Liver (tissue), 10 donors: Measurements from ENCODE around the gene DCAF11. TPM values are rescaled to one million over a fixed set of nuclear protein-coding genes. Genes with fewer than 3 reads are reported as not detected.

Source experiments
- DNase-seq: peaks from one replicate; pipeline ENCODE4 v3.0.0-alpha.2; 2017; ENCODE audit warnings: low spot score
- H3K27ac ChIP-seq, 2 donors: one replicate each; pipeline ENCODE4 v1.7.0; 2013; ENCODE audit warnings: inconsistent platforms in 2 of 2, low read length in 2 of 2, control low read depth in 1 of 2, low read depth in 1 of 2, mild to moderate bottlenecking in 1 of 2
- H3K27me3 ChIP-seq, 4 donors: one replicate each; pipeline versions ENCODE4 v1.6.1 to v1.7.0; 2013; ENCODE audit warnings: low read length in 3 of 4, inconsistent platforms in 1 of 4, mild to moderate bottlenecking in 1 of 4, moderate library complexity in 1 of 4; ENCODE audit not compliant: control insufficient read depth in 4 of 4, insufficient read depth in 4 of 4
- H3K36me3 ChIP-seq, 4 donors: one replicate each; pipeline versions ENCODE4 v1.6.1 to v1.7.0; 2013; ENCODE audit warnings: low read length in 3 of 4, mild to moderate bottlenecking in 3 of 4, low read depth in 1 of 4, moderate library complexity in 1 of 4; ENCODE audit not compliant: control insufficient read depth in 4 of 4, insufficient read depth in 3 of 4
- H3K4me1 ChIP-seq, 4 donors: one replicate each; pipeline versions ENCODE4 v1.6.1 to v1.7.0; 2013; ENCODE audit warnings: low read length in 3 of 4, mild to moderate bottlenecking in 3 of 4, moderate library complexity in 1 of 4; ENCODE audit not compliant: control insufficient read depth in 4 of 4, insufficient read depth in 4 of 4
- H3K4me3 ChIP-seq, 3 donors: one replicate each; pipeline versions ENCODE4 v1.6.1 to v1.7.0; 2013; ENCODE audit warnings: low read length in 3 of 3, control low read depth in 1 of 3, low read depth in 1 of 3, mild to moderate bottlenecking in 1 of 3
- H3K9ac ChIP-seq, 2 donors: one replicate each; pipeline ENCODE4 v1.7.0; 2013; ENCODE audit warnings: low read length in 2 of 2, mild to moderate bottlenecking in 2 of 2, moderate library complexity in 2 of 2, control low read depth in 1 of 2, low read depth in 1 of 2
- H3K9me3 ChIP-seq, 4 donors: one replicate each; pipeline versions ENCODE4 v1.6.1 to v1.7.0; 2013; ENCODE audit warnings: low read length in 3 of 4; ENCODE audit not compliant: control insufficient read depth in 4 of 4
- FOXA2 ChIP-seq: IDR thresholded peaks from 2 replicates; pipeline ENCODE4 v1.6.1; 2016; ENCODE audit warnings: antibody characterized with exemption
- GABPA ChIP-seq, 2 donors: IDR thresholded peaks in 1 of 2; conservative IDR thresholded peaks in 1 of 2; 2 replicates each; pipeline ENCODE4 v1.6.1; 2016; ENCODE audit warnings: antibody characterized with exemption in 2 of 2, mild to moderate bottlenecking in 1 of 2, moderate library complexity in 1 of 2
- HNF4A ChIP-seq, 2 donors: conservative IDR thresholded peaks; 2 replicates each; pipeline ENCODE4 v1.6.1; 2016; ENCODE audit warnings: antibody characterized with exemption in 2 of 2, mild to moderate bottlenecking in 2 of 2
- HNF4G ChIP-seq: IDR thresholded peaks from 2 replicates; pipeline ENCODE4 v1.6.1; 2016; ENCODE audit warnings: antibody characterized with exemption
- JUND ChIP-seq, 2 donors: IDR thresholded peaks; 2 replicates each; pipeline ENCODE4 v1.6.1; 2016; ENCODE audit warnings: antibody characterized with exemption in 2 of 2
- NR2F2 ChIP-seq: IDR thresholded peaks from 2 replicates; pipeline ENCODE4 v1.6.1; 2016; ENCODE audit warnings: antibody characterized with exemption
- RXRA ChIP-seq, 2 donors: IDR thresholded peaks; 2 replicates each; pipeline ENCODE4 v1.6.1; 2017 to 2018; ENCODE audit warnings: antibody characterized with exemption in 2 of 2, mild to moderate bottlenecking in 1 of 2
- SP1 ChIP-seq: IDR thresholded peaks from 2 replicates; pipeline ENCODE4 v1.6.1; 2018; ENCODE audit warnings: antibody characterized with exemption, mild to moderate bottlenecking
- TAF1 ChIP-seq: conservative IDR thresholded peaks from 2 replicates; pipeline ENCODE4 v1.6.1; 2016; ENCODE audit warnings: antibody characterized with exemption, mild to moderate bottlenecking
- YY1 ChIP-seq: IDR thresholded peaks from 2 replicates; pipeline ENCODE4 v1.6.1; 2016; ENCODE audit warnings: antibody characterized with exemption, mild to moderate bottlenecking
- WGBS: extraction: QIAGEN DNeasy Blood & Tissue Kit; methylation state at CpG from one replicate; pipeline ENCODE4 v1.1.7; 2013; 5-methylcytosine and 5-hydroxymethylcytosine counted together
- polyA plus RNA-seq, 2 donors: library from polyadenylated mRNA; stranded (reverse) in 1 of 2; unstranded in 1 of 2; fragments of 200-250 nt in 1 of 2; fragments of >200 nt in 1 of 2; fragmentation: Nextera tagmentation in 1 of 2; extraction: Ambion mirVana in 1 of 2; gene quantifications; one replicate each; pipeline versions ENCODE4 v1.2.1 to v1.2.3, GENCODE V29; 2013 to 2015
- small RNA-seq: library from RNA; depleted of rRNA; stranded (forward); fragments of <200 nt; gene quantifications from one replicate; pipeline ENCODE3, GENCODE V24; 2014
- total RNA-seq, 2 donors: library from RNA; depleted of rRNA; stranded (reverse); fragments of >200 nt; gene quantifications; one replicate each; pipeline ENCODE4 v1.2.3, GENCODE V29; 2014
- TF ChIP-seq, protein P1 (sequence below): IDR thresholded peaks from 2 replicates; pipeline ENCODE4 v1.6.1; 2016; ENCODE audit warnings: antibody characterized with exemption
- TF ChIP-seq, protein P2 (sequence below): IDR thresholded peaks from 2 replicates; pipeline ENCODE4 v1.6.1; 2016; ENCODE audit warnings: antibody characterized with exemption
- donor health status: healthy.
- donor health status: healthy.
- donor health status: healthy.
- donor health status: healthy.
- donor health status: healthy.

DCAF11 gene
- total and polyA plus RNA-seq, 4 donors: 30.1 to 312 (median 167) TPM

DNA sequence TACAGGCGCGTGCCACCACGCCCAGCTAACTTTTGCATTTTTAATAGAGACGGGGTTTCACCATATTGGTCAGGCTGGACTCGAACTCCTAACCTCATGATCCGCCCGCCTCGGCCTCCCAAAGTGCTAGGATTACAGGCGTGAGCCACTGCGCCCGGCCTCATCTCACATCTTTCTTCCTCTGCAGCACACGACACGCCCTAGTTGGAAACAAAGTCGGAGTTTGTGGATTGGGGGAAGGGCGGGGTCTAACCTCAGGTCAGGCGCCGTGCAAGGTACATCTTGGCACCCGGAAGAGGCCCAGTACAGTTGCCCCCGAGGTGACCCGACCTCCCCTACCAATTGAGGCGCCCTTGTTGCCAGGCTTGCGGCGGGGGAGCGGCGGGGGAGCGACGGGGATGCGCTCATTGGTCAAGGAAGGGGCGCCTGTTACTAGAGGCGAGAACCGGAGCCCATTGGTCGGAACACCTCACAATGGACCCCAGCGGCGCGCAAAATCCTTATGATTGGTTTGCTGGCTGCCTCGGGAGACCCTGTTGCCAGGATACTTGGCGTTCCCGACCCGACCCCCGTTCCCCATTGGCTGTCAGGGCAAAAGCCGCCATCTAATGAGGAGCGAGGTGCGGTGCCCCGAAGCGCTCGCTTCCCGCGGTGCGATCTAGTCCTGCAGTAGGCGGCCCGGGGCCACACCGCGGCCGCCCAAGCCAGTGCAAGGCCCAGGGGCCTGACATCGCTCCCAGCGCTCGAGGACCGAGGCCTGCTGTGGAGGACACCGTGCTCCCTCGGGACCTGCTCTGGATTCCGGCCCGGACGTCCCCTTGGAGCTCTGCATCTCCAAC is 57.1 kb downstream of the DCAF11 start, which contains the start of gene REC8:
Gene REC8 (plus strand): TSS at position 659 of the 839 bp plus-strand sequence. CDS start 473 bp downstream, outside the sequence.
- no peaks in the 10 kb centered on the region for H3K9me3 ChIP-seq
- H3K4me3 ChIP-seq: no peak within 1 kb of the TSS
- H3K36me3 ChIP-seq: peaks cover 3 to 36% (median 17%) of the 10 kb centered on the region in 4 donors
- no peak within 1 kb of the TSS for H3K9ac ChIP-seq
- no peaks in the 10 kb centered on the region for H3K4me1 ChIP-seq
- 61% methylated on average over 63 of the region's 63 CpGs for WGBS
- peak within 1 kb of the TSS in 1 of 2 donors; percentile 17 for H3K27ac ChIP-seq
- H3K27me3 ChIP-seq: no peaks in the 10 kb centered on the region
- peak; percentile 45 for TF ChIP-seq NR2F2
- peak; percentile 47 for TF ChIP-seq SP1
- peak in 1 of 2 donors; percentile 38 for TF ChIP-seq RXRA (IDR thresholded peaks at IDR 0.05)
- no peak for TF ChIP-seq HNF4G
- peak; percentile 66 for DNase-seq

DNA sequence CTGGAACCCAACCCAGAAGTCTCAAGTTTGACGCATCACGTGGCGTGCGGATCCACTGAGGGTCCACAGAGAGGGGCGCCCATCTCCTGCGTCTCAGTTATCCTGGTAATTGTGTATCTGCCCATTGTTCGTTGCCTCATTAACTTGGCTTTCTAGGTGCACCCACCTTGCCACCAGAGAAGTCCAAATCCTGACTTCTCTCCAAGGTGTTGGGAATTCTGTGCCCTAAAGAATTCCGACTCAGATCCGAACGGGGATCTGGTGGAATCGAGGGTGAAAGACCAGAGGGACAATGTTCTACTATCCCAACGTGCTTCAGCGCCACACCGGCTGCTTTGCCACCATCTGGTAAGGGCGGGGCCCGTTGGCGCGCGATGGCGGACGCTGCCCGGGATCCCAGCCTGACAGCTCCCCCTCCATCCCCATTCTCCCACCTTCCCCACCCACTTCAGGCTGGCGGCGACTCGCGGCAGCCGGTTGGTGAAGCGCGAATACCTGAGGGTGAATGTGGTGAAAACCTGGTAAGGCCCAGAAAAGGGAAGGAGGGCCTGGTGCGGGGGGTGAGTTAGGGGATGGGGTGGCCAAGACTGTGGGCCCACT is 57.8 kb downstream of the DCAF11 start:
- no peak overlapping the region for H3K9ac ChIP-seq
- H3K36me3 ChIP-seq: peaks cover 6 to 39% (median 19%) of the 10 kb centered on the region in 4 donors
- DNase-seq: no peak

DNA sequence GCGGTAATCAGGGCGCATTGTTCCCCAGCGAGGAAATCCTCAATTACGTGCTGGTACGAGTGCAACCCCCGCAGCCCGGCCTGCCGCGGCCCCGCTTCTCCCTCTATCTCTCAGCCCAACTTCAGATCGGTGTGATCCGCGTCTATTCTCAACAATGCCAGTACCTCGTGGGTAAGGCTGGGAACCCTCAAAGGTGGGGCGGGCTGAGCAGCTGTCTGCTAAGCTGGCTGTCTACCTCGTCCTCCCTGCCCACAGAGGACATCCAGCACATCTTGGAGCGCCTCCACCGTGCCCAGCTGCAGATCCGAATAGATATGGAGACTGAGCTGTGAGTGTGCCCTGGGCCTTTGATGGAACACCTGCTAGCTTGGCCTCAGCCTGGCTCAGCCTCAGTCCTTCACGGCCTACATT is 58.3 kb downstream of the DCAF11 start:
- no peak for DNase-seq
- WGBS: 93% methylated on average over 20 of the region's 20 CpGs
- H3K4me3 ChIP-seq: no peak overlapping the region
- H3K36me3 ChIP-seq: peaks cover 7 to 39% (median 19%) of the 10 kb centered on the region in 4 donors
- H3K27me3 ChIP-seq: no peaks in the 10 kb centered on the region
- no peak overlapping the region for H3K9ac ChIP-seq
- no peaks in the 10 kb centered on the region for H3K9me3 ChIP-seq
- H3K4me1 ChIP-seq: no peaks in the 10 kb centered on the region
- no peak for TF ChIP-seq YY1
- no peak for TF ChIP-seq HNF4A (conservative IDR thresholded peaks at IDR 0.05)
- TF ChIP-seq SP1: no peak
- TF ChIP-seq HNF4G: no peak
- TF ChIP-seq, protein P1, sequence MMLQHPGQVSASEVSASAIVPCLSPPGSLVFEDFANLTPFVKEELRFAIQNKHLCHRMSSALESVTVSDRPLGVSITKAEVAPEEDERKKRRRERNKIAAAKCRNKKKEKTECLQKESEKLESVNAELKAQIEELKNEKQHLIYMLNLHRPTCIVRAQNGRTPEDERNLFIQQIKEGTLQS: no peak
- no peak for TF ChIP-seq FOXA2
- no peak for TF ChIP-seq JUND (IDR thresholded peaks at IDR 0.05)
- TF ChIP-seq GABPA (IDR thresholded peaks at IDR 0.05 in 1 of 2, conservative IDR thresholded peaks at IDR 0.05 in 1 of 2): no peak
- H3K27ac ChIP-seq: no peak overlapping the region

More for the DNA sequence above, 57.8 kb downstream of the DCAF11 start:
- Histone ChIP-seq H3K4me3 (no peak overlapping the region), H3K4me1 (no peaks in the 10 kb centered on the region), H3K27ac (no peak overlapping the region), H3K27me3 (no peaks in the 10 kb centered on the region), H3K9me3 (no peaks in the 10 kb centered on the region)
- 80% methylated on average over 30 of the region's 30 CpGs for WGBS
- no peak for TF ChIP-seq RXRA (IDR thresholded peaks at IDR 0.05)
- TF ChIP-seq TAF1: no peak
- TF ChIP-seq, protein P2, sequence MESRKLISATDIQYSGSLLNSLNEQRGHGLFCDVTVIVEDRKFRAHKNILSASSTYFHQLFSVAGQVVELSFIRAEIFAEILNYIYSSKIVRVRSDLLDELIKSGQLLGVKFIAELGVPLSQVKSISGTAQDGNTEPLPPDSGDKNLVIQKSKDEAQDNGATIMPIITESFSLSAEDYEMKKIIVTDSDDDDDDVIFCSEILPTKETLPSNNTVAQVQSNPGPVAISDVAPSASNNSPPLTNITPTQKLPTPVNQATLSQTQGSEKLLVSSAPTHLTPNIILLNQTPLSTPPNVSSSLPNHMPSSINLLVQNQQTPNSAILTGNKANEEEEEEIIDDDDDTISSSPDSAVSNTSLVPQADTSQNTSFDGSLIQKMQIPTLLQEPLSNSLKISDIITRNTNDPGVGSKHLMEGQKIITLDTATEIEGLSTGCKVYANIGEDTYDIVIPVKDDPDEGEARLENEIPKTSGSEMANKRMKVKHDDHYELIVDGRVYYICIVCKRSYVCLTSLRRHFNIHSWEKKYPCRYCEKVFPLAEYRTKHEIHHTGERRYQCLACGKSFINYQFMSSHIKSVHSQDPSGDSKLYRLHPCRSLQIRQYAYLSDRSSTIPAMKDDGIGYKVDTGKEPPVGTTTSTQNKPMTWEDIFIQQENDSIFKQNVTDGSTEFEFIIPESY: no peak
- TF ChIP-seq, protein P1: no peak
- TF ChIP-seq JUND (IDR thresholded peaks at IDR 0.05): no peak

Small RNA genes within 50 kb of the gene (small RNA-seq; reads per million reads assigned to genes)
- gene IRF9 (0.09 reads per million), gene RNA5SP383 (0.07 reads per million)

Other genes with a start within 250 kb of the DCAF11 start
- 10 to 100 TPM; 53.6 to 57.7 TPM for gene DHRS4, start 161.0 kb upstream of the DCAF11 start, total RNA-seq
- gene DHRS4, start 161.0 kb upstream of the DCAF11 start, polyA plus RNA-seq: 10 to 100 TPM; 65.3 to 70.2 TPM
- gene DHRS4L2, start 125.8 kb upstream of the DCAF11 start, total RNA-seq: 10 to 100 TPM; 16.7 to 56.8 TPM
- 10 to 100 TPM; 40.8 to 47.2 TPM for gene DHRS4L2, start 125.8 kb upstream of the DCAF11 start, polyA plus RNA-seq
- gene CARMIL3, start 62.8 kb upstream of the DCAF11 start, total RNA-seq: under 1 TPM; 0.05 to 0.17 TPM
- under 1 TPM; 0.17 TPM for gene CARMIL3, start 62.8 kb upstream of the DCAF11 start, polyA plus RNA-seq
- gene CPNE6, start 43.2 kb upstream of the DCAF11 start, total RNA-seq: not detected
- gene CPNE6, start 43.2 kb upstream of the DCAF11 start, polyA plus RNA-seq: under 1 TPM; 0.05 to 0.17 TPM
- 100 to 1,000 TPM in 1 of 2 donors, 10 to 100 TPM in 1; 39.8 to 205 TPM for gene PCK2, start 20.5 kb upstream of the DCAF11 start, total RNA-seq
- 100 to 1,000 TPM; 236 to 250 TPM for gene PCK2, start 20.5 kb upstream of the DCAF11 start, polyA plus RNA-seq
- 1 to 10 TPM; 2.7 to 3.2 TPM for gene NRL, start 172 bp downstream of the DCAF11 start, total RNA-seq
- 1 to 10 TPM; 1.5 to 2.9 TPM for gene NRL, start 172 bp downstream of the DCAF11 start, polyA plus RNA-seq
- gene FITM1, start 15.9 kb downstream of the DCAF11 start, total RNA-seq: 1 to 10 TPM; 1.7 to 6.4 TPM
- gene FITM1, start 15.9 kb downstream of the DCAF11 start, polyA plus RNA-seq: 10 to 100 TPM; 11.9 to 16.1 TPM
- gene PSME1, start 21.4 kb downstream of the DCAF11 start, total RNA-seq: 10 to 100 TPM; 63.3 to 71.9 TPM
- gene PSME1, start 21.4 kb downstream of the DCAF11 start, polyA plus RNA-seq: 100 to 1,000 TPM; 131 to 237 TPM
- gene EMC9, start 26.8 kb downstream of the DCAF11 start, total RNA-seq: 10 to 100 TPM in 1 of 2 donors, 1 to 10 TPM in 1; 8.6 to 10.5 TPM
- gene EMC9, start 26.8 kb downstream of the DCAF11 start, polyA plus RNA-seq: 10 to 100 TPM; 16.2 to 17.8 TPM
- gene PSME2, start 31.8 kb downstream of the DCAF11 start, total RNA-seq: 10 to 100 TPM; 56.9 to 62.3 TPM
- gene PSME2, start 31.8 kb downstream of the DCAF11 start, polyA plus RNA-seq: 100 to 1,000 TPM; 123 to 247 TPM
- 10 to 100 TPM; 16.3 to 36.0 TPM for gene RNF31, start 32.7 kb downstream of the DCAF11 start, total RNA-seq
- gene RNF31, start 32.7 kb downstream of the DCAF11 start, polyA plus RNA-seq: 10 to 100 TPM; 20.3 to 21.6 TPM
- 10 to 100 TPM; 44.2 to 57.8 TPM for gene IRF9, start 46.5 kb downstream of the DCAF11 start, total RNA-seq
- 10 to 100 TPM; 37.9 to 60.9 TPM for gene IRF9, start 46.5 kb downstream of the DCAF11 start, polyA plus RNA-seq
- gene REC8, start 57.3 kb downstream of the DCAF11 start, total RNA-seq: 1 to 10 TPM; 3.8 to 4.7 TPM
- 1 to 10 TPM; 2.3 to 3.8 TPM for gene REC8, start 57.3 kb downstream of the DCAF11 start, polyA plus RNA-seq
- 10 to 100 TPM; 16.3 to 29.8 TPM for gene IPO4, start 74.0 kb downstream of the DCAF11 start, total RNA-seq
- 10 to 100 TPM; 13.6 to 32.9 TPM for gene IPO4, start 74.0 kb downstream of the DCAF11 start, polyA plus RNA-seq
- 10 to 100 TPM; 27.5 to 76.2 TPM for gene TM9SF1, start 80.7 kb downstream of the DCAF11 start, total RNA-seq
- 10 to 100 TPM; 30.0 to 46.9 TPM for gene TM9SF1, start 80.7 kb downstream of the DCAF11 start, polyA plus RNA-seq
- gene TSSK4, start 90.9 kb downstream of the DCAF11 start, total RNA-seq: under 1 TPM in 1 of 2 donors, not detected in 1; 0.33 TPM
- gene TSSK4, start 90.9 kb downstream of the DCAF11 start, polyA plus RNA-seq: under 1 TPM in 1 of 2 donors, not detected in 1; 0.25 TPM
- 10 to 100 TPM; 14.6 to 19.6 TPM for gene CHMP4A, start 98.7 kb downstream of the DCAF11 start, total RNA-seq
- 10 to 100 TPM; 36.3 to 38.7 TPM for gene CHMP4A, start 98.7 kb downstream of the DCAF11 start, polyA plus RNA-seq
- gene MDP1, start 101.3 kb downstream of the DCAF11 start, total RNA-seq: 1 to 10 TPM; 3.2 to 6.6 TPM
- gene MDP1, start 101.3 kb downstream of the DCAF11 start, polyA plus RNA-seq: 10 to 100 TPM in 1 of 2 donors, 1 to 10 TPM in 1; 7.4 to 13.4 TPM
- 10 to 100 TPM; 32.3 to 49.3 TPM for gene NEDD8, start 117.6 kb downstream of the DCAF11 start, total RNA-seq
- 100 to 1,000 TPM; 107 to 136 TPM for gene NEDD8, start 117.6 kb downstream of the DCAF11 start, polyA plus RNA-seq
- 10 to 100 TPM; 28.6 to 29.8 TPM for gene GMPR2, start 118.2 kb downstream of the DCAF11 start, total RNA-seq
- 10 to 100 TPM; 34.9 to 42.7 TPM for gene GMPR2, start 118.2 kb downstream of the DCAF11 start, polyA plus RNA-seq
- gene TINF2, start 127.8 kb downstream of the DCAF11 start, total RNA-seq: 10 to 100 TPM; 23.5 to 25.1 TPM
- 10 to 100 TPM; 14.4 to 24.3 TPM for gene TINF2, start 127.8 kb downstream of the DCAF11 start, polyA plus RNA-seq
- gene TGM1, start 148.4 kb downstream of the DCAF11 start, total RNA-seq: 1 to 10 TPM; 1.1 to 1.5 TPM
- gene TGM1, start 148.4 kb downstream of the DCAF11 start, polyA plus RNA-seq: under 1 TPM; 0.28 to 0.39 TPM
- 10 to 100 TPM in 1 of 2 donors, 1 to 10 TPM in 1; 7.5 to 19.7 TPM for gene RABGGTA, start 156.8 kb downstream of the DCAF11 start, total RNA-seq
- 10 to 100 TPM; 11.7 to 14.7 TPM for gene RABGGTA, start 156.8 kb downstream of the DCAF11 start, polyA plus RNA-seq
- 10 to 100 TPM; 30.3 to 84.9 TPM for gene DHRS1, start 185.0 kb downstream of the DCAF11 start, total RNA-seq
- gene DHRS1, start 185.0 kb downstream of the DCAF11 start, polyA plus RNA-seq: 10 to 100 TPM; 40.3 to 60.1 TPM
- gene NOP9, start 185.1 kb downstream of the DCAF11 start, total RNA-seq: 10 to 100 TPM; 12.3 to 18.2 TPM
- 1 to 10 TPM; 3.8 to 7.1 TPM for gene NOP9, start 185.1 kb downstream of the DCAF11 start, polyA plus RNA-seq
- gene CIDEB, start 193.2 kb downstream of the DCAF11 start, total RNA-seq: 100 to 1,000 TPM in 1 of 2 donors, 10 to 100 TPM in 1; 32.1 to 142 TPM
- 100 to 1,000 TPM; 176 to 312 TPM for gene CIDEB, start 193.2 kb downstream of the DCAF11 start, polyA plus RNA-seq
- 10 to 100 TPM in 1 of 2 donors, 1 to 10 TPM in 1; 2.5 to 11.3 TPM for gene LTB4R2, start 195.4 kb downstream of the DCAF11 start, total RNA-seq
- 1 to 10 TPM in 1 of 2 donors, under 1 TPM in 1; 0.28 to 1.2 TPM for gene LTB4R2, start 195.4 kb downstream of the DCAF11 start, polyA plus RNA-seq
- 1 to 10 TPM; 2.1 to 5.0 TPM for gene LTB4R, start 196.7 kb downstream of the DCAF11 start, total RNA-seq
- gene LTB4R, start 196.7 kb downstream of the DCAF11 start, polyA plus RNA-seq: 1 to 10 TPM in 1 of 2 donors, under 1 TPM in 1; 0.86 to 2.9 TPM
- 1 to 10 TPM; 2.2 to 7.2 TPM for gene ADCY4, start 220.3 kb downstream of the DCAF11 start, total RNA-seq
- 1 to 10 TPM; 2.2 to 5.8 TPM for gene ADCY4, start 220.3 kb downstream of the DCAF11 start, polyA plus RNA-seq
- 1 to 10 TPM; 2.7 to 2.9 TPM for gene RIPK3, start 225.2 kb downstream of the DCAF11 start, total RNA-seq
- gene RIPK3, start 225.2 kb downstream of the DCAF11 start, polyA plus RNA-seq: 1 to 10 TPM; 1.0 to 1.2 TPM